ENCODE results near the gene ZMYND19. TPM values are rescaled to one million over a fixed set of nuclear protein-coding genes. Genes with fewer than 3 reads are reported as not detected.

ZMYND19 gene
- total and polyA plus RNA-seq, 8 donors: 9.4 to 40.6 (median 25.6) TPM

- peak overlapping the region; percentile 88 to 97 (median 93) for H3K27ac ChIP-seq
- H3K9me3 ChIP-seq: no peaks in the 10 kb centered on the region
- no peak for TF ChIP-seq POLR2A (IDR thresholded peaks at IDR 0.05)
- TF ChIP-seq POLR2AphosphoS5 (IDR thresholded peaks at IDR 0.05): no peak
- no peak for TF ChIP-seq EP300 (IDR thresholded peaks at IDR 0.05)
- TF ChIP-seq CTCF (IDR thresholded peaks at IDR 0.05): no peak
- no peak for DNase-seq
- H3K27me3 ChIP-seq: no peaks in the 10 kb centered on the region
- peaks cover 24 to 38% (median 34%) of the 10 kb centered on the region in 4 donors for H3K36me3 ChIP-seq
- WGBS, 5 donors: 79 to 87% (median 86%) methylated on average over 14 to 19 of the region's 19 CpGs
- peaks cover 65 to 86% (median 82%) of the 10 kb centered on the region in 4 donors for H3K4me1 ChIP-seq
- no peak overlapping the region for H3K4me3 ChIP-seq
- intact Hi-C loops (cut with DNase I; ENCODE audit: low total_unique reads): no loop called here
These were observed 25.1 kb upstream of the ZMYND19 start for GRCh38 chr9:137615387-137615871.

- Histone ChIP-seq H3K36me3 (peaks cover 24 to 38% (median 34%) of the 10 kb centered on the region in 4 donors), H3K27me3 (no peaks in the 10 kb centered on the region), H3K4me1 (peaks cover 64 to 83% (median 81%) of the 10 kb centered on the region in 4 donors), H3K4me3 (no peak overlapping the region), H3K9me3 (no peaks in the 10 kb centered on the region), H3K27ac (peak overlapping the region; percentile 88 to 97 (median 93))
- TF ChIP-seq POLR2A (IDR thresholded peaks at IDR 0.05) (no peak), CTCF (IDR thresholded peaks at IDR 0.05) (no peak), POLR2AphosphoS5 (IDR thresholded peaks at IDR 0.05) (no peak), EP300 (IDR thresholded peaks at IDR 0.05) (no peak)
- intact Hi-C loops (cut with DNase I; ENCODE audit: low total_unique reads): no loop called here
- 80 to 91% (median 87%) methylated on average over 24 to 25 of the region's 25 CpGs for WGBS, 5 donors
- peak; percentile 16 to 64 for DNase-seq
These were observed 24.5 kb upstream of the ZMYND19 start for GRCh38 chr9:137614631-137615386.

- intact Hi-C loops (cut with DNase I; ENCODE audit: low total_unique reads): no loop called here
- Histone ChIP-seq H3K4me1 (peaks cover 62 to 85% (median 78%) of the 10 kb centered on the region in 4 donors), H3K27ac (peak overlapping the region; percentile 88 to 97 (median 93)), H3K36me3 (peaks cover 24 to 38% (median 34%) of the 10 kb centered on the region in 4 donors), H3K9me3 (no peaks in the 10 kb centered on the region), H3K4me3 (no peak overlapping the region), H3K27me3 (no peaks in the 10 kb centered on the region)
- WGBS, 5 donors: 78 to 89% (median 87%) methylated on average over 9 to 27 of the region's 27 CpGs
- no peak for DNase-seq
- TF ChIP-seq POLR2AphosphoS5 (IDR thresholded peaks at IDR 0.05): no peak
- TF ChIP-seq CTCF (IDR thresholded peaks at IDR 0.05): no peak
- TF ChIP-seq EP300 (IDR thresholded peaks at IDR 0.05): no peak
- no peak for TF ChIP-seq POLR2A (IDR thresholded peaks at IDR 0.05)
These were observed 23.6 kb upstream of the ZMYND19 start for GRCh38 chr9:137613738-137614523.

GRCh38 chr9:137613259-137613658 is 22.9 kb upstream of the ZMYND19 start:
- H3K27ac ChIP-seq: peak overlapping the region; percentile 88 to 97 (median 93)
- intact Hi-C loops (cut with DNase I; ENCODE audit: low total_unique reads): no loop called here
- no peak for DNase-seq
- WGBS, 5 donors: 67 to 81% (median 75%) methylated on average over 3 to 5 of the region's 5 CpGs
- H3K4me3 ChIP-seq: no peak overlapping the region
- no peaks in the 10 kb centered on the region for H3K27me3 ChIP-seq
- TF ChIP-seq EP300 (IDR thresholded peaks at IDR 0.05) (no peak), POLR2AphosphoS5 (IDR thresholded peaks at IDR 0.05) (no peak), CTCF (IDR thresholded peaks at IDR 0.05) (no peak), POLR2A (IDR thresholded peaks at IDR 0.05) (no peak)
- peaks cover 69 to 92% (median 83%) of the 10 kb centered on the region in 4 donors for H3K4me1 ChIP-seq
- H3K36me3 ChIP-seq: peaks cover 24 to 38% (median 34%) of the 10 kb centered on the region in 4 donors
- no peaks in the 10 kb centered on the region for H3K9me3 ChIP-seq

Measured in stomach (tissue), 9 donors.